Measurements from ENCODE around the gene CAMTA1.

Gene CAMTA1

DNA sequence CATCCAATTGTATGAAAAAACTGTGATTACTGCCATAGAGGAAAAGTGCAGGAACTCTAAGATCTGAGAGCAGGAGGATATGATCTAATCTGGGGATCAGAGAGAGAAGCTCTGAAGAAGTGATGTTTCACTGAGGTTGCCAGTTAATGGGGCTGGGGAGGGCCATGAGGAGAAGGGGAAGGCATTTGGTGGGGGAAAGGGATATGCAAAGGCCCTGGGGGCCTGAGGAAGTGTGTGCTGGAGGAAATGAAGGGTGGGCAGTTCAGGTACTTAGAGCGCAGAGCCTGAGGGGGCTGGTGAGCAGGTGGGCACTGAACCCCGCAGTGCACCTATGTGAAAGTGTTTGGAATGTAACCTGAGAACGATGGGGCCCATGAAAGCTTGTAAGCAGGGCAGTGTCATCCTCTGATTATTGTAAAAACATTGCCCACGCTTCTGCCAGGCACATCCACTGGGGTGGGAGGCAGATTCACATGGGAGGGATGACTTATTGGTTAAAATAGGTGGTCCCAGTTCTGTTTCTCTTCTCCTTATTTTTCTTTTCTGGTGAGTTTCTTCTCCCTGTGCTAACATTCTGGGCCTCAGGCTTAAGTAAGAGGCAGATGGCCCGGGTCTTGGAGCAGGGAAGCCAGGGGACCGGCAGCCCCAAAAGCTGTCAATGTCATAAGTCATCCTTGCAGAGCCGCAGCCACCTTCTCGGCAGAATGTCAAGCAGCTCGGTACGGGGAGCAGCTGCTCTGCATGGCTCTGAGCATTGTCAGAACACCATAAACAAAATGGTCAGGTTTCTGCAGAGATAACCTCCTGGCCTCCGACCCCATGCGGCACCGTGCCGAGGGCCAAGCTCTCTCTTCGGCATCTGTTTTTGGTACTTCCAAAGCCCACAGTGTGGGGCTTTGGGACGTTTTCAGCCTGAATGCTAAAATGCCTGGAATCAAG lies 493.8 kb downstream of the CAMTA1 start:
- no peak for DNase-seq

DNA sequence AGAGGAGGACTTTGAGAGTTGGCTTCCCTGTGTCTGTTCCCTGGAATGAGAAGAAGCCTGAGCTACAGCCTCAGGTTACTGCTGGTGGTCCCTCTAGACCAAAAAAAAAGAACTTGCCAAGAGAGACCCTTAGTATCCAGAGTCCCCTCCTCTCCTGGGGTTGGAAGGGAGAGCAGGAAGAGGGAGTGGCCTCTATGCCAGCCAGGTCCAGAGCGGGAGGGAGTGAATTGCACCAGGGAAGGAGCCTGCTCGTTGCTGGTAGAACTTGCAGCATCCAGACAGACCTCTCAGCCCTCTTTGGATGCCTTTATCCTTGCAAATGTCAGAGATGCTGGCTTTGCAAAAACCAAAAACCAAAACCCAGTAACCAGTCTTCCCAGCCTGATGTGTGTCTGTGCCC lies 494.5 kb downstream of the CAMTA1 start:
- no peak for DNase-seq

DNA sequence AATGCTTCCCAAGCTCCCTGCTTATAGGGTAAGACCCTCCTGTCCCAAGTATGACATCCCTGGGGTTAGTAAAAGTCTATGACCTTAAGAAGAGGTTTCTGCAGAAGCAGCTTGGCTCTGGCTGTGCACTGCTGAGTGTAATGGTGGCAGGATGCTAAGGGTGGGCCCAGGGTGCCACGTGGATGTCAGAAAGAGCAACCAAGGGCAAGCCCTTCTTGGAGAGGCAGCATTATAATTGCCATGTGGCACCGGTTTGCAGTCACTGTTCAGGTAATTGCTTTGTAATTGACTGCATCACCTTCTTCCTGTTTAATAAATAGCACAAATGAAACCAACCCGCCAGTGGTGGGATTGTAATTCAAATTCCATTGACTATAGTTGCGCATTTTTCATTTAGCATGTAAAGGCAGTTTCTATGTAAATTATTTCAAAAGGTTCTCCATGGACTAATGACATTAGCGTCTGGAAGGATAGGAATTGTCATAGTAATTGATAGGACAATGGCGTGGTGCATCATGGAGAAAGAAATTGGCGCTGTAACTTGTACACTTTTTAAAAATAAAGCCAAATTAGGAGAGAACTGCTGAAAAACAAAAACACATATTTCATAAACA lies 495.2 kb downstream of the CAMTA1 start:
- DNase-seq: no peak

GRCh38 chr1:7281821-7282220 lies 496.6 kb downstream of the CAMTA1 start:
- no peak for DNase-seq

DNA sequence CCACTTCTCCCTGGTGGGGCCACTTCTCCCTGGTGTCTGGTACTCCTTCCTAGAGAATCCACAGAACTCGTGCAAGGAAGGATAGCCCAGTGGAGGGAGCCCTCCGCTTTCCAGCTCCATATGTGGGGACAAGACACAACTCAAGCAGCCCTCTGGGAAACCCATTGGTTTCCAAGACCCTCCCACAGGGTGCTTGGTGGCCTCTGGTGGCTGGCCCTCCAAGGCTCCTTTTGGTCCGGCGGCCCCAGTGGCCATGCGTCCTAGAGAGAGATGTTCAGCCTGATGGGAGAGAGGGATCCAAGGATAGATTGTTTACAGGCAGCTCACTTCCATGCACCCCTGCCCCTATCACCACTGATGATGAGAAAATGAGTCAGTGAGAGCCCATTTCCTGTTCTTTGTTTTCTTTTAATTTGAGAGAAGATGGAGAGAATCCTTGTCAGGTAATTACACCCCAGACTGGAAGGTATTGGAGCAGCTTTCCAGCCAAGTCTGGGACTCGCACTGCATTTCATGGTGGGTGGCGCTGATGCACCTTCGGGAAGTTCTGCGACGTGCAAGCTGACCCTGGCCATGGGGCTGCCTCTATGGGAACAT lies 499.7 kb downstream of the CAMTA1 start:
- DNase-seq: no peak

DNA sequence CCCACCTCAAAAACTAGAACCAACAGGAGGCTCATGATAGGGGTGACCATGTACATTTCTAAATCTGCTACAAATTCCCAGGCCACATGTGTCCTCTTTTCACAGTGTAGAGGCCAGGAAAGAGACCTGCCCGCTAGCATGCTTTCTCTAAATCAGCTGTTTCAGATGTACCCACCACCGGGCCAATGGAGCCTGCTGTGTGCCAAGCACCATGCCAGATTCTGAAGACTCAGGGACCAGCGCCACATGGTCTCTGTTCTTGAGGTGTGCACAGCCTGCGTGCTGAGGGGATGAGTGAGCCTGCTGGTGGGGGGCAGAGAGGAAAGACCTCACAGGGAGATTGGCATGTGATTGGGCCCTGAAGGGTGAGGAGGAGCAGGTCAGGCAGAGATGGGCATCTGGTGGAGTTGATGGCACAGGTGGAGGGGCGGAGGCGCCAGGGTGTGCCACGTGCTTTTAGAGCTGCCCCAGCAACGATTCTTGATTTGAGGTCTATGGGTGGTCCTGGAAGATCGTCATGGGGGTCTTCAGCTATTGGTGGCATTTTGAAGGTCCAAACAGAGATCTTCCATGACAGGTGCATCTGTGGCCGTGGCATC lies 500.7 kb downstream of the CAMTA1 start:
- no peak for DNase-seq

DNA sequence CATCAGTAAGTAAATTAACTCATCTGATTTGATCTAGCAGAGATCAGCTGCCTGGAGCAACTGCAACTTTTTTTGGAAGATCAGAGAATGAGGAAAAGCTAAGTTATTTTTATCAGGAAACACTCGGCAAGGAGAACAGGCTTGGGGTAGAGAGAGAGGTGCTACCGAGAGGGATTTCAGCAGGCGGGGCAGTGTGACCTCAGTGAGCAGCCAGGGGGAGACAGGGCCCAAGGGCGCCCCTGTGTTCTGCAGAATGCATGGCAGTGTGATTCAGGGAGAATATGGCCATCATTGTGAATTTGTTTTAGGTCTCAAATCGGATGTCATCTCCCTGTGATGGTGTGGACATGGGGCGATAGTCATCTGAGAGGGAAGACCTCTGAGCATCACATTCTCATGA lies 501.8 kb downstream of the CAMTA1 start:
- DNase-seq: no peak

DNA sequence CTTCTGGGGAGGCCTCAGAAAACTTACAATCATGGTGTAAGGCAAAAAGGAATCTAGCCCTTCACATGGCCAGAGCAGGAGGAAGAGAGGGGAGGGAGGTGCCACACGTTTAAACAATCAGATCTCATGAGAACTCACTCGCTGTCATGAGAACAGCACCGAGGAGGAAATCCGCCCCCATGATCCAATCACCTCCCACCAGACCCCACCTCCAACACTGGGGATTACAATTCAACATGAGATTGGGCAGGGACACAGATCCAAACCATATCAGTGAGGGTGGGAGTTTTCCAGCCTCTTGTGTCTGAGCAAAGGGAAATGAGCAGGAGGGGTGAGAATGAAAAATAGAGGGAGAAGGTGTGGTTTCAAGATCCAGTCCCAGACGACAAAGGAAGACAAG lies 503.7 kb downstream of the CAMTA1 start:
- DNase-seq: no peak

- no peak for DNase-seq
Observed at GRCh38 chr1:7289694-7290093, 504.4 kb downstream of the CAMTA1 start.

DNA sequence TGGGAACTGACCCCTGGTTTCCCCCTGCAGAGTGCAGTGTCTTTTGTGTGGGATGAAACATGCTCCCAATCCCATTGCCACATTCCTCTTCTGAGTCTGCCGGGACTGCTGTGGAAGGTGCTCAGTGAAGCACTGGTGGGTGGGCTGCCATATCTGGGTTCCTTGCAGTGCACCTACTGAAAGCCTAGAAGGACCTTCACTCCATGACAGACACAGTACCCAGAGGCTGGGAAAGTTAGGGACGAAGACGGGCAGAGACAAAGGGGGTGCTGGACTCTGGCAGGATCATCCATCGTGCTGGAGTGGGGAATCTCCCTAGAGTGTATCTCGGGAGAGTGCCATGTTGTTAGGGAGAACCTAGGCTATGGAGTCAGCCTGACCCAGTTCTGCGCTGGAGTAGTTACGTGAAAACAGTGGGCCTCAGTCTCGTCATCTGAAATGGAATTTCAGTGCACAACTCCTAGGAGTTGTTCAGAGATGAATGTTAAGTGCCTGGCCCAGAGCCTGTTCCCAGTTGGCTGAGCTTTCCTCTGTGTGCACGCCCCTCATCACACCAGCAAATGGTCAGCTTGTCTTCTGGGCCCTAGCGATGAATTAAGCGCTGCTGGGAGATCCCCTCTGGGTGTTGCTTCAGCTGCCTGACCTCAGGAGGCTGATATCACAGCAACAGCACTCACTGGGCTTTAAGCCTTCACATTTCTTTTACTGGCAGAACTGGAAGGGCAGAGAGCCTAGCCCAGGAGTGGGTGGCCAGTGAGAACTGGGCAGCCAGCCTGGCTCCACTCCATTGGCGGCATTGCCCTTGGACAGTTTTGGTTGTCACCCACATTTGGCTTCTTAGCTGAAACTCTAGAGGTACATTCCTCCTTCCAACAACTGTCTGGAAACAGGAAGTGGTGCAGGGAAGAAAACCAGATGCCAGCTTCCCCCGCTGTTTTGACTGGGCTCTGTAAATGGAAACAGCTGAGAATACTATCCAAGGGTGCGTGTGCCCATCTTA lies 506.0 kb downstream of the CAMTA1 start:
- no peak for DNase-seq

DNA sequence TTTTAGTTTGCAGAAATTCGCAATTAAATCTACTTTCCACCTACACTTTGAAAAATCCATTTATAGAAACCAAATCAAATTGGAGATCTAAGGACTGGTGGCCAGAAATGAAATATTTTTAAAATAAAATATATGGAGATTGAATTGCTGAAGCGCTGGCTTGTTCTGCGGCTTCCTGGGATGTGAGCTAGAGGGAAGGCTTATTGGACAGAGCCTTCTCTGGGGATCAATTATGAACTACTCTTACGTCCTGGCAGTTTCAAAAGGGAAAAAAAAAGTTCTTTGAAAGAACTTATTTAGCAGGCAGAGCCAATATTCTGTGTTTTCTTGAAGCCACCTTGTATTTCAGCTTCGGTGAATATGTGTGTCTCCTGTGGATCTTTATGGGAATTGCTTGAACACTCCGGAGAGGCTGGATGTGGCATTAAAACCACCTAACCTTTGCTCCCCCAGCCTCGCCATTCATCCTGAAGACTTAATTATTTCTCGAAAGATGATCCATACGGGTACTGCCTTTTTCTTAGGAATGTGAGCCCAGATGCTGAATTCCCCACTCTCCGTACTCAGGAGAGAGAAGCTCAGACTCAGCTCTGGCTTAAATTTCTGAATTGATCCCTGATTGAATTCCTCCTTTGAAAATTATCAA lies 506.9 kb downstream of the CAMTA1 start:
- no peak for DNase-seq

DNA sequence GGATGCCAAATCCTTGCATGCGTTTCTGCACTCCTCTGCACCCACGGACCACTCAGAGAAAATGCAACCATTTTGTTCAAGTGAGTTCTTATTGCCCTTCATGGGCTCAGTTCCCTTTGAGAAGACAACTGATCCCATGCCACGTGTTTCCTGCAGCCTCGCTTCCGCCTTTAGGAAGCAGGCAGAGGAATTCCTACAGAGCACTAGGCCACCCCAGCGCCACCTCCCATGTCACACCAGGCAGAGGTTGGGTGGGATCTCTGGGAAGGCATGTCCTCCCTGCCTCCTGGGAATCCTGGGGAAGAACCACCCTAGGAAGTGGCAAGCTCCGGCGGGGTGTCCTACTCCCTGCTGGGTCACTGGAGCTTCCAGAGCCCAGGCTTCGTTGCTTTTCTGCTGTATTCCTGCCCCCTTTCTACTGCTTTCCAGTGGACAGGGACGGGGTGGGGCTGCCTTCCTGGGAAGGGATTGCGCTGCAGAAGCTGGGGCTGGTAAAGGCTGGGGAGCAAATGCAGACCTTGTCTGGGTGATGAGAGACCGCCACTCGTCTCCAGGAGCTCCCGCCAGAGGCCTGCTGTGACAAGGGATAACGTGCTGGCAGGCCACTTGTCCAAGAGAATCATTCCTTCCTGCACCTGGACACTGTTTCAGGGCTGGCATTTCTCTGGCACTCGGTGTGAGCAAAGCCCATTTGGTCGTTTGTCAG lies 507.6 kb downstream of the CAMTA1 start:
- no peak for DNase-seq

DNA sequence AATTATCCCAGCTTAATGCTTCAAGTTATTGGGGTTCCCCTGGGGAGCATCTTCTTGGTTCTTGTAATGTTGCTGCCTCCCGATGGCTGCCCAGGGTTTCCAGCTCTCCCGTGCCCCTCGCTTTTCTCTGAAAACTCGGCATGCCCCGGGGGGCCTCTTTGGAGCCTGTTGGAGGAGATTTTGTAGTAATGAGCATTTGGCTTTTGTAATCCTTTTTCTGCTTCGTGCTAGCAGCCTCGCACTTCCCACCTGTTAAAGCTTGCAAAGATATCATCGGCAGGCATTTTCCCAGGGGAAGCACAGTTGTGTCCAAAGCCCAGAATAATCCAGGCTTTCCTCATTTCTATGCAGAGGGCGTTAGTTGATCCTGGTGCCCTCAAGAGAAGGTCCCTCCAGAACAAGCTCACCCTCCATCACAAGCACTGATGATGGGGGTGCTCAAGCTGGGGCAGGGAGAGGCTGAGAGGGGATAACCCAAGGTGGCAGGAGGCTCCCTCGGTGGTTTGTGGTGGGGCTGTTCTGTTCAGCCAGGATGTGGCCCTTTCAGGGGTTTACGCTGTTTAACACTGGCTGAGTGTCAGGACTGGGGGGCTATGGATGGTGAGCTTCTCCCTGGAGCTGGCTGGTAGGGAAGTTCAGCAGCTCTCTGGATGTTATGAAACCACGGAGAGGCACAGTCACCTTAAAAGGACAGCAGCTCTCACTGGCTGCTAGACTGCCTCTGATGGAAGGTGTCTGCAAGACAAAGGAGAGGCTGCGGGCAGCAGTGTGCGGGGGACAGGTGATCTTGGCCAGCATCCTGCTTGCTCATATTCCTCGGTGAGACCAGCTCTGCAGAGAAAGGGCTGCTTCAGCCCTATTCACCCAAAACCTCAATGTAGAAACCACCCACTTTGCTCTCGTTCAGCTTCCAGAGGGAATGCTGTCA lies 508.7 kb downstream of the CAMTA1 start:
- DNase-seq: no peak

DNA sequence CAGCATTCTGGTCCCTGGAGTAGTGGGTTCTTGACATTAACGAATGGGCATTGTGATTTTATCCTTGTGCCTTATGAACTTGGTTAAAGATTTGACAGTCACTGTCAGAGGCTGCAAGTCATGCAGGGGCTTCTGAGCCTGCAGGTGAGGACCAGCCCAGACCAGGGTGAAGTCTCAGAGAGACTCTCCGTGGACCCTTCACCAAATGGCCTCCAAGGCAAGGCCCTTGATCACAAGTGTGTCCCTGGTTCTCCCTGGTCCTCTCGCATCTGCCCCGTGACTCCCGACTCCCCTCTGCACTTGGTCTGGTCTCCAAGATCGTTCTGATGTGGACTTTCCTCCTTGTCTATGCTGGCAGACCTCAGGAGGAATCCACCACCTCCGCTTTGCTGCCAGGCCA lies 509.4 kb downstream of the CAMTA1 start:
- DNase-seq: no peak

DNA sequence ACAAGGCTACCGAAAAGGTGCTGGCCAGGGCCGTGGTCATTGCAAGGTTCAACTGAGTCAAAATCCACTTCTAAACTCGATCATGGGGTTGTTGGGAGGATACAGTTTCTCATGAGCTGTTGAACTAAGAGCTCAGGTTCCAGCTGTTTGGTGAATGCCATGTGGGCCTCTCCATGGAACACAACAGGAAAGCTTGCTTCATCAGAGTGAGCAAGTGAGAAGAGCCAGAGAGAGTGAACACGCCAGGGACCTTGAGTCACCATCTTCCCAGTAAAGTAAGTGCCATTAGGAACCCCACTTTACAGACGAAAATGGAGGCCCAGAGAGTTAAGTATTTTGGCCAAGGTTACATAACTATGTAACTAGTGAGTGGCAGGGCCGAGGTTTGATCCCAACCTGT lies 510.7 kb downstream of the CAMTA1 start:
- DNase-seq: no peak

- no peak for DNase-seq
Observed at GRCh38 chr1:7296968-7297367, 511.7 kb downstream of the CAMTA1 start.

GRCh38 chr1:7298145-7298544 lies 512.9 kb downstream of the CAMTA1 start:
- no peak for DNase-seq

DNA sequence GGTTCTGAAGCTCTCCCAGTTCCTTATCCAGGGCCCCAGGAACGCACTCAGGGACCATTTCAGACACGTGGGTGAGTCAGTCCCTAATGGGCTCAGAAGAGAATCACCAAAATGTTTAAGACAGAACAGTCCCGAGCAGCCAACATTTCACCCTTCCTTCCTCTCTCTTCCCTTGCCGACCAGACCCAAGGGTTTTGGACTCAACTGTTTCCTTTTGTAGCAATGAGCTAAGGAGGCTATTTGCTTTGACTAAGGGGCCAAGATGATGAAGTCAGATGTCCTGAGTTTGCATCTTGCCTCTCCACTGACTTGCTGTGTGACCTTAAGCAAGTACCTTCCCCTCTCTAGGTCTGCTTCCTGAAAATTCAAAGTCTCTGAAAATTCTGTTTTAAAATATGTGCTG lies 513.5 kb downstream of the CAMTA1 start:
- DNase-seq: no peak

GRCh38 chr1:7299329-7299799 lies 514.1 kb downstream of the CAMTA1 start:
- peak; percentile 26 for DNase-seq

- DNase-seq: no peak
Observed at GRCh38 chr1:7299994-7300393, 514.7 kb downstream of the CAMTA1 start.

All from NCI-H2227 treated with DMSO at 0.1 percent for 48 hours (cell line).